IPS DF 6.9 (cell line): ENCODE results near the gene HPCAL1.

Source experiments
- DNase-seq: peaks from one replicate; pipeline ENCODE4 v3.0.0-alpha.2; 2013; ENCODE audit warnings: low read depth, low spot score
- H3K27ac ChIP-seq: one replicate; pipeline ENCODE4 v1.5.1; 2013; ENCODE audit warnings: low read length, control low read depth
- H3K27me3 ChIP-seq: 2 replicates; pipeline ENCODE4 v1.6.1; 2013; ENCODE audit warnings: mild to moderate bottlenecking, low read length; ENCODE audit not compliant: control insufficient read depth, insufficient read depth
- H3K36me3 ChIP-seq: 2 replicates; pipeline ENCODE4 v1.6.1; 2013; ENCODE audit warnings: low read length; ENCODE audit not compliant: control insufficient read depth, insufficient read depth
- H3K4me1 ChIP-seq: 2 replicates; pipeline ENCODE4 v1.6.1; 2013; ENCODE audit warnings: low read length; ENCODE audit not compliant: control insufficient read depth, insufficient read depth
- H3K4me3 ChIP-seq: 2 replicates; pipeline ENCODE4 v1.5.1; 2013; ENCODE audit warnings: mild to moderate bottlenecking, low read length
- H3K9me3 ChIP-seq: 2 replicates; pipeline ENCODE4 v1.6.1; 2013; ENCODE audit warnings: low read length, inconsistent platforms; ENCODE audit not compliant: control insufficient read depth, insufficient read depth
- WGBS: extraction: QIAGEN DNeasy Blood & Tissue Kit; methylation state at CpG from one replicate; pipeline ENCODE4 v1.1.7; 2013; ENCODE audit warnings: mixed read lengths, missing lambda C conversion rate; ENCODE audit not compliant: insufficient read length, insufficient coverage; 5-methylcytosine and 5-hydroxymethylcytosine counted together

HPCAL1 gene

GRCh38 chr2:10345126-10345525, 42.4 kb downstream of the HPCAL1 start:
- Histone ChIP-seq H3K4me1 (no peaks in the 10 kb centered on the region), H3K27ac (no peak overlapping the region), H3K4me3 (no peak overlapping the region), H3K9me3 (no peaks in the 10 kb centered on the region), H3K27me3 (no peaks in the 10 kb centered on the region), H3K36me3 (no peaks in the 10 kb centered on the region)
- no peak for DNase-seq
- no CpG with 5 or more reads among the region's 3 CpGs for WGBS

GRCh38 chr2:10345813-10346212, 43.1 kb downstream of the HPCAL1 start:
- Histone ChIP-seq H3K4me1 (no peaks in the 10 kb centered on the region), H3K27me3 (no peaks in the 10 kb centered on the region), H3K27ac (no peak overlapping the region), H3K4me3 (no peak overlapping the region), H3K36me3 (no peaks in the 10 kb centered on the region), H3K9me3 (no peaks in the 10 kb centered on the region)
- WGBS, result no CpG with 5 or more reads among the region's 3 CpGs
- no peak for DNase-seq

GRCh38 chr2:10346929-10347561, 44.3 kb downstream of the HPCAL1 start:
- no peaks in the 10 kb centered on the region for H3K36me3 ChIP-seq
- H3K27me3 ChIP-seq, result no peaks in the 10 kb centered on the region
- H3K4me3 ChIP-seq, result no peak overlapping the region
- no peak for DNase-seq
- H3K27ac ChIP-seq, result no peak overlapping the region
- H3K4me1 ChIP-seq, result no peaks in the 10 kb centered on the region
- H3K9me3 ChIP-seq, result no peaks in the 10 kb centered on the region
- no CpG with 5 or more reads among the region's 16 CpGs for WGBS

GRCh38 chr2:10347562-10347948, 44.9 kb downstream of the HPCAL1 start:
- H3K27ac ChIP-seq, result no peak overlapping the region
- H3K9me3 ChIP-seq, result no peaks in the 10 kb centered on the region
- no peak for DNase-seq
- H3K4me3 ChIP-seq, result no peak overlapping the region
- H3K27me3 ChIP-seq, result no peaks in the 10 kb centered on the region
- no CpG with 5 or more reads among the region's 7 CpGs for WGBS
- no peaks in the 10 kb centered on the region for H3K4me1 ChIP-seq
- H3K36me3 ChIP-seq, result no peaks in the 10 kb centered on the region

- no peak for DNase-seq
- Histone ChIP-seq H3K9me3 (no peaks in the 10 kb centered on the region), H3K4me3 (no peak overlapping the region), H3K27ac (no peak overlapping the region), H3K4me1 (no peaks in the 10 kb centered on the region), H3K27me3 (no peaks in the 10 kb centered on the region), H3K36me3 (no peaks in the 10 kb centered on the region)
- no CpG with 5 or more reads among the region's 7 CpGs for WGBS
Observed at GRCh38 chr2:10348891-10349290, 46.2 kb downstream of the HPCAL1 start.

- WGBS, result no CpG with 5 or more reads among the region's 5 CpGs
- Histone ChIP-seq H3K27me3 (no peaks in the 10 kb centered on the region), H3K36me3 (no peaks in the 10 kb centered on the region), H3K4me1 (no peaks in the 10 kb centered on the region), H3K27ac (no peak overlapping the region), H3K9me3 (no peaks in the 10 kb centered on the region), H3K4me3 (no peak overlapping the region)
- DNase-seq, result no peak
Observed at GRCh38 chr2:10350761-10351160, 48.1 kb downstream of the HPCAL1 start.

- DNase-seq, result no peak
- Histone ChIP-seq H3K4me1 (no peaks in the 10 kb centered on the region), H3K27ac (no peak overlapping the region), H3K27me3 (no peaks in the 10 kb centered on the region), H3K4me3 (no peak overlapping the region), H3K9me3 (no peaks in the 10 kb centered on the region), H3K36me3 (no peaks in the 10 kb centered on the region; the same call in 1 of the 2 replicates)
- WGBS, result no CpG with 5 or more reads among the region's 5 CpGs
Observed at GRCh38 chr2:10352361-10352760, 49.7 kb downstream of the HPCAL1 start.

GRCh38 chr2:10352972-10353371, 50.3 kb downstream of the HPCAL1 start:
- WGBS, result no CpG with 5 or more reads among the region's 7 CpGs
- DNase-seq, result no peak
- no peaks in the 10 kb centered on the region; the same call in 1 of the 2 replicates for H3K36me3 ChIP-seq
- H3K4me3 ChIP-seq, result no peak overlapping the region
- H3K4me1 ChIP-seq, result no peaks in the 10 kb centered on the region
- no peaks in the 10 kb centered on the region for H3K9me3 ChIP-seq
- H3K27ac ChIP-seq, result no peak overlapping the region
- H3K27me3 ChIP-seq, result no peaks in the 10 kb centered on the region

GRCh38 chr2:10353931-10354330, 51.2 kb downstream of the HPCAL1 start:
- no CpG with 5 or more reads among the region's 9 CpGs for WGBS
- Histone ChIP-seq H3K27me3 (no peaks in the 10 kb centered on the region), H3K4me1 (no peaks in the 10 kb centered on the region), H3K9me3 (no peaks in the 10 kb centered on the region), H3K27ac (no peak overlapping the region), H3K36me3 (no peaks in the 10 kb centered on the region; the same call in 1 of the 2 replicates), H3K4me3 (no peak overlapping the region)
- DNase-seq, result no peak

GRCh38 chr2:10354399-10354798, 51.7 kb downstream of the HPCAL1 start:
- no CpG with 5 or more reads among the region's 10 CpGs for WGBS
- Histone ChIP-seq H3K4me3 (no peak overlapping the region), H3K27ac (no peak overlapping the region)

More at GRCh38 chr2:10354399-10354798, 51.7 kb downstream of the HPCAL1 start:
- Histone ChIP-seq H3K9me3 (no peaks in the 10 kb centered on the region), H3K27me3 (no peaks in the 10 kb centered on the region), H3K4me1 (no peaks in the 10 kb centered on the region), H3K36me3 (no peaks in the 10 kb centered on the region; the same call in 1 of the 2 replicates)
- no peak for DNase-seq
